GM19193 (cell line): ENCODE measurements around the gene KRTAP2-3.
"Not testable (repeated sequence)": the region's sequence is repeated elsewhere in the genome, so short reads cannot be mapped to it uniquely, and the experiment has no call there.

ENCODE experiments used
- POLR2A ChIP-seq: IDR thresholded peaks from 4 replicates; pipeline ENCODE4 v1.6.1; 2011; ENCODE audit not compliant: insufficient read depth, insufficient read length; ENCODE audit errors: extremely low read depth

The KRTAP2-3 gene

GRCh38 chr17:41067281-41067680, 7.4 kb upstream of the KRTAP2-3 start:
- TF ChIP-seq POLR2A = no peak

GRCh38 chr17:41065829-41066624, 6.1 kb upstream of the KRTAP2-3 start, which contains the start of gene KRTAP2-4:
Gene KRTAP2-4 (minus strand): TSS chr17:41065879. CDS start chr17:41065845, 34 bp downstream.
- no peak for TF ChIP-seq POLR2A

GRCh38 chr17:41064301-41064700, 4.4 kb upstream of the KRTAP2-3 start:
- TF ChIP-seq POLR2A = no peak

- TF ChIP-seq POLR2A = no peak
These were observed 3.5 kb upstream of the KRTAP2-3 start for GRCh38 chr17:41063449-41063848.

- no peak for TF ChIP-seq POLR2A
These were observed 2.0 kb upstream of the KRTAP2-3 start for GRCh38 chr17:41061964-41062363.

GRCh38 chr17:41058741-41059140, 1.2 kb downstream of the KRTAP2-3 start:
- no peak for TF ChIP-seq POLR2A

- TF ChIP-seq POLR2A = no peak
These were observed 2.4 kb downstream of the KRTAP2-3 start for GRCh38 chr17:41057547-41057946.

GRCh38 chr17:41055130-41055529, 4.8 kb downstream of the KRTAP2-3 start, which contains the start of gene KRTAP2-2:
Gene KRTAP2-2 (minus strand): TSS chr17:41055230. CDS start chr17:41055211, 19 bp downstream.
- TF ChIP-seq POLR2A = not testable (repeated sequence)

GRCh38 chr17:41054025-41054424, 5.9 kb downstream of the KRTAP2-3 start:
- TF ChIP-seq POLR2A = no peak

GRCh38 chr17:41052566-41052965, 7.3 kb downstream of the KRTAP2-3 start:
- no peak for TF ChIP-seq POLR2A

GRCh38 chr17:41049110-41049509, 10.8 kb downstream of the KRTAP2-3 start:
- TF ChIP-seq POLR2A = no peak

GRCh38 chr17:41048441-41048840, 11.5 kb downstream of the KRTAP2-3 start:
- no peak for TF ChIP-seq POLR2A

GRCh38 chr17:41046735-41047465, 13.0 kb downstream of the KRTAP2-3 start, which contains the start of gene KRTAP2-1:
Gene KRTAP2-1 (minus strand): TSS chr17:41047316. CDS start chr17:41047267, 49 bp downstream.
- TF ChIP-seq POLR2A = not testable (repeated sequence)

GRCh38 chr17:41042953-41043352, 17.0 kb downstream of the KRTAP2-3 start:
- TF ChIP-seq POLR2A = no peak

- TF ChIP-seq POLR2A = not testable (repeated sequence)
These were observed 18.9 kb downstream of the KRTAP2-3 start, which contains the start of gene KRTAP1-1 for GRCh38 chr17:41040783-41041571. Gene KRTAP1-1 (minus strand): TSS chr17:41041450. CDS start chr17:41041397, 53 bp downstream.
